ENCODE results near the gene DAG1.

DNA sequence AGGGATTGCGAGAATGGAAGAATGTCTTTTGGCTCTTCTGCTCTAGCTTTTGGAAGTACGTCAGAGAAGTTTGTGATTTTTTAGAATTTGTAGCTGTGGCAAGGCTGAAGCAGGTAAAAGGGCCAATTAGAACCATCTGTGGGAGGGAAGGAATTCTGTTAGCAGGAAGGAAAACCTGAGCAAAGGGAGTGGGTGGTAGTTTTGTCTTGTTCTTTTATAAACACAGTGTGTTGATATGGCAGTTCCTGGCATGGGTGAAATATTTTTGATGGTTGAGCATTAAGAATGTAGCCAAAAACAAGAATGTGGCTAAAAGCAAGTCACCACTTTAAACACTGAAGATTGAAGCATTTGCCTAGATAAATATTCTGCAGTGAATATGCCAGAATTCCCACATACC is 23.8 kb downstream of the DAG1 start:
- TF ChIP-seq EZH2 (IDR thresholded peaks at IDR 0.05; ENCODE audit: borderline replicate concordance, low read length) = no peak
- TF ChIP-seq, protein P1, sequence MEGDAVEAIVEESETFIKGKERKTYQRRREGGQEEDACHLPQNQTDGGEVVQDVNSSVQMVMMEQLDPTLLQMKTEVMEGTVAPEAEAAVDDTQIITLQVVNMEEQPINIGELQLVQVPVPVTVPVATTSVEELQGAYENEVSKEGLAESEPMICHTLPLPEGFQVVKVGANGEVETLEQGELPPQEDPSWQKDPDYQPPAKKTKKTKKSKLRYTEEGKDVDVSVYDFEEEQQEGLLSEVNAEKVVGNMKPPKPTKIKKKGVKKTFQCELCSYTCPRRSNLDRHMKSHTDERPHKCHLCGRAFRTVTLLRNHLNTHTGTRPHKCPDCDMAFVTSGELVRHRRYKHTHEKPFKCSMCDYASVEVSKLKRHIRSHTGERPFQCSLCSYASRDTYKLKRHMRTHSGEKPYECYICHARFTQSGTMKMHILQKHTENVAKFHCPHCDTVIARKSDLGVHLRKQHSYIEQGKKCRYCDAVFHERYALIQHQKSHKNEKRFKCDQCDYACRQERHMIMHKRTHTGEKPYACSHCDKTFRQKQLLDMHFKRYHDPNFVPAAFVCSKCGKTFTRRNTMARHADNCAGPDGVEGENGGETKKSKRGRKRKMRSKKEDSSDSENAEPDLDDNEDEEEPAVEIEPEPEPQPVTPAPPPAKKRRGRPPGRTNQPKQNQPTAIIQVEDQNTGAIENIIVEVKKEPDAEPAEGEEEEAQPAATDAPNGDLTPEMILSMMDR (IDR thresholded peaks at IDR 0.05; ENCODE audit: low read length) = no peak

Data from OCI-LY1 (cell line).